ENCODE results near the gene TMEM43.

DNA sequence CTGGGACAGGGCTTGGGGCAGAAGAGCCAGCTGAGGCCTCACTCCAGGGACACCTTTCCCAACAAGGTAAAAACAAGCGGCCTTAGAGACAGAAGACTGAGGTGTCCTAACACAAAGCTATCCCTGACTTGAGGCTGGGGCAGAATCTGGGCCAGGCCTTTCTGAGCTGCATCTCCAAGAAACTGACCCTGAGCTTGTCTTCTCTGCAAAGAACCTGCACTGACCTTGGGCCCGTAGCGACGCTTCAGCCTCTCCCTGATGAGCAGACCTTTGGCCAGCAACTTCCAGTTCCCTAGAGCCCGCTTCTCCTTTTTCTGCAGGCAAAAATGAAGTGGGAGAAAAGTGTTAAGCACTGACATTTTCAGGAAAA lies 22.2 kb downstream of the TMEM43 start:
- TF ChIP-seq CTCF (IDR thresholded peaks at IDR 0.05; ENCODE audit: poor library complexity) (no peak), EZH2phosphoT487 (IDR thresholded peaks at IDR 0.05; ENCODE audit: low read depth, severe bottlenecking, unreplicated experiment) (no peak)

Data from hepatocyte (in vitro differentiated cells).